HG03378 (cell line): ENCODE measurements around the gene VWA8.
"Not testable (repeated sequence)": the region's sequence is repeated elsewhere in the genome, so short reads cannot be mapped to it uniquely, and the experiment has no call there.

Experiments used
- ATAC-seq: cut with Tn5 transposase; IDR thresholded peaks from one replicate; pipeline ENCODE4 v1.9.1; 2021; ENCODE audit warnings: mild to moderate bottlenecking, moderate library complexity; ENCODE audit not compliant: unreplicated experiment

Gene VWA8

GRCh38 chr13:41811588-41812021 is 149.3 kb downstream of the VWA8 start:
- ATAC-seq, result peak; percentile 66

- no peak for ATAC-seq
Observed at GRCh38 chr13:41809962-41810361, 150.9 kb downstream of the VWA8 start.

GRCh38 chr13:41803445-41803735 is 157.5 kb downstream of the VWA8 start:
- not testable (repeated sequence) for ATAC-seq

GRCh38 chr13:41802684-41803444 is 158.0 kb downstream of the VWA8 start:
- ATAC-seq, result no peak

GRCh38 chr13:41802043-41802683 is 158.7 kb downstream of the VWA8 start:
- ATAC-seq, result no peak

GRCh38 chr13:41791056-41791455 is 169.9 kb downstream of the VWA8 start:
- ATAC-seq, result no peak

GRCh38 chr13:41788552-41788951 is 172.4 kb downstream of the VWA8 start:
- ATAC-seq, result no peak

- ATAC-seq, result no peak
Observed at GRCh38 chr13:41785402-41786172, 175.3 kb downstream of the VWA8 start.

GRCh38 chr13:41782086-41782485 is 178.8 kb downstream of the VWA8 start:
- ATAC-seq, result no peak

- ATAC-seq, result no peak
Observed at GRCh38 chr13:41780715-41781706, 179.9 kb downstream of the VWA8 start.

GRCh38 chr13:41775251-41775650 is 185.7 kb downstream of the VWA8 start:
- ATAC-seq, result no peak

- ATAC-seq, result no peak
Observed at GRCh38 chr13:41774605-41775218, 186.2 kb downstream of the VWA8 start.

- no peak for ATAC-seq
Observed at GRCh38 chr13:41767801-41768200, 193.1 kb downstream of the VWA8 start.

GRCh38 chr13:41766439-41766838 is 194.5 kb downstream of the VWA8 start:
- ATAC-seq, result no peak

GRCh38 chr13:41765813-41766212 is 195.1 kb downstream of the VWA8 start:
- no peak for ATAC-seq

GRCh38 chr13:41765020-41765419 is 195.9 kb downstream of the VWA8 start:
- no peak for ATAC-seq

GRCh38 chr13:41764558-41764957 is 196.4 kb downstream of the VWA8 start:
- ATAC-seq, result no peak

GRCh38 chr13:41763782-41764181 is 197.1 kb downstream of the VWA8 start:
- no peak for ATAC-seq

GRCh38 chr13:41762796-41763195 is 198.1 kb downstream of the VWA8 start:
- no peak for ATAC-seq

GRCh38 chr13:41756198-41756880 is 204.6 kb downstream of the VWA8 start:
- ATAC-seq, result no peak
